HG03571 (cell line): ENCODE measurements around the gene PPID.
"Not testable (repeated sequence)": the region's sequence is repeated elsewhere in the genome, so short reads cannot be mapped to it uniquely, and the experiment has no call there.

Experiments
- ATAC-seq: cut with Tn5 transposase; IDR thresholded peaks from one replicate; pipeline ENCODE4 v1.9.1; 2021; ENCODE audit not compliant: unreplicated experiment

PPID gene

GRCh38 chr4:158738866-158739265 lies 15.7 kb upstream of the PPID start:
- no peak for ATAC-seq

GRCh38 chr4:158729716-158730559 lies 6.7 kb upstream of the PPID start:
- ATAC-seq: peak; percentile 83

DNA sequence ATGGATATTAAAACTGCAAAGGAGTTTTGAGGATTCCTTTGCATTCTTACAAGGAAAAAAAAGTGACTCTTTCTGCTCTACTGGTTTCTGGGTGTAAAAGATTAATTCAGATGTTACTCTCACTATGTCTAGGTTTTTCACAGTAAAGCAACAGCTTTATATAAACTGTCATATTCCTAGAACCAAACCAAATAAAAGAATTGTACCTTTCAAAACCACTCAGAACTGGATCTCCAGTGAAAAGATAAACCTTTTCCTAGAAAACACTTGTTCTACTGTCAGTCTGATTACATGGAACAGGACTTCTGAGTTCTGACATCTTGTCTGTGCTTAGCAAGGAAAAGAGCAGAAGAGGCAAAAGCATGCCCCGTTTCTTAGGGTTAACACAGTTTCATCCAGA lies 5.0 kb upstream of the PPID start:
- ATAC-seq: no peak

- no peak for ATAC-seq
These were observed 3.4 kb upstream of the PPID start for GRCh38 chr4:158726633-158727032.

DNA sequence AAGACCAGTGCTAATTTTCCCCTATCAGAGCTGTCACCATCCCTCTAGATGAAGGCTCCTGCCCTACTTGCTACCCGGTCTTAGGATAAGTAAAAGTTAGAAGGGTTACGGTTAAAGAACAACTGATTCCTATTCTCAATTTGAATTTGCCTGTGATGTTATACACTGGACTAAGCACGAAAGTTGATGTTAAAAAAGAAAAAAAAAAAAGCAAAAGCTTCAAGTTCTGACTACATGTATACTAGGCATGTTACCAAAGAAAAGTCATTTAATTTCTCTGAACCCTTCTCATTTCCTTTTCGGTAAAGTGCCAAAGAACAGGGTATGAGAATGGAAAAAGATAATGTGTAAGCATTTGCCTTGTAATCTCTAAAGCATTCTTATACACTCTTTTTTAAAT lies 1.4 kb upstream of the PPID start:
- ATAC-seq: no peak

GRCh38 chr4:158722291-158722916 lies 792 bp downstream of the PPID start:
- ATAC-seq: peak; percentile 13

GRCh38 chr4:158721680-158722079 lies 1.5 kb downstream of the PPID start:
- ATAC-seq: no peak

GRCh38 chr4:158715802-158716201 lies 7.4 kb downstream of the PPID start:
- ATAC-seq: no peak

DNA sequence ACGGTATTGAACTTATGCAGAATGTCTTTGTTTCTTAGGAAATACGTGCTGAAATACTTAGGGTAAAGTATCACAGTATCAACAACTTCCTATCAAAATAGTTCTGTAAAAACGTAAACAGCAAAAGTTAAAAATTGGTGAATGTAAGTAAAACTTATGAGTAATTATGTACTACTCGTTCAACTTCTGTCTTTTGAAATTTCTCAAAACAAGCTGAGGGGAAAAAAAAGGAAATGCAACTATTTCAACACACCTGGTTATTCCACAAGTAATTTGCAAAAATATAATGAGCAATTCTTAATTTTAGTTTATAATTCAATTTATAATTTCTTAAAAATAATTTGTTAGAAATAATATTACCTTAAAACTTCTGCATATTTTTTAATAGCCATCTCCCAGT lies 8.3 kb downstream of the PPID start:
- ATAC-seq: no peak

DNA sequence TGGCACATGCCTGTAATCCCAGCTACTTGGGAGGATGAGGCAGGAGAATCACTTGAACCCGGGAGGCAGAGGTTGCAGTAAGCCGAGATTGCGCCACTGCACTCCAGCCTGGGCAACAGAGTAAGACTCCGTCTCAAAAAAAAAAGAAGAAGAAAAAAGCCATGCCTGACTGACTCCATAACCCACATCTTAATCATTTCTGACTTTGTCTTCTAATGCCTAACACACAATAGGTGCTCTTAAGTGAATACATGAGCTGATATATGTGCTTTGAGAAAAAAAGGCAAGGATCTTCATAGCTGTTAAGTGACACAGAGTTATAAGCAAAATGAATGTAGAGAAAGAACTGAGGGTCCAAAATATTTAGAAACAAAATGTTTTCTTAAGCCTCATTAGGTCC lies 10.6 kb downstream of the PPID start:
- ATAC-seq: not testable (repeated sequence)

DNA sequence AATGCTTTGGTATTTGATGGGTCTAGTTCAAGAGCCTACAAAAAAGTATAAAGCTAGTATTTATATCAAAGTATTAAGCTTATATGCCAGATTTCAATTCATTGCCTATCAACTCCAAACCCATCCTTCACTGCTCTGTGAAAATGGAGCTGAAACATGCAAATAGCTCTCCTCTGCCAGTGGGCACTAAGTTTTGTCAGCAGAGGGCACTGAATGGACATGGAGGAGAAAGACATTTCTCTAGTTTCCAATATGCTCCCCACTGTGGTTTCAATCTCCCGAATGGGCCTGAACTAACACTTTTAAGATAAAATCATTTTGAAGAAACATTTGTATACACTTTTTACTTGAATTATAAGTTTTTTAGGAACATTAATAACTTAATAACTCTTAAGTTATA lies 12.4 kb downstream of the PPID start:
- no peak for ATAC-seq

GRCh38 chr4:158704274-158704673 lies 18.9 kb downstream of the PPID start:
- no peak for ATAC-seq

DNA sequence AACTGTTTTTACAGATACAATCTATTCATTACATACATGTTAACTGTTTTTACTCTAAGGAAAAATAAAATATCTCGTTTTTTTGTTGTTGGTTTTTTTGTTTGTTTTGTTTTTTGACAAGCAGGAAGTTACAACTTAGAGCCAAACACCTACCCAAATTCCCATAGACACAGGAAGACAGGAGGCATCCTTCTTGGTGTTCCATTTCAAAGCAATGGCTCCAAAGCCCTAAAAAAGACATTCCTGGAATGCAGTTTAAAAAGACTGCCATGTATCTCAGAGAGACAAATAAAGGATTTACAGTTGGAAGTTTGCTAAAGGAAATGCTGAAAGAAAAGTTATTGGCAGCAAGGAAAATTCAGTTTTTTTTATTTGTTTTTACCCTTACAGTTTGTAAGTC lies 34.4 kb downstream of the PPID start:
- no peak for ATAC-seq

GRCh38 chr4:158682066-158682465 lies 41.1 kb downstream of the PPID start:
- no peak for ATAC-seq

DNA sequence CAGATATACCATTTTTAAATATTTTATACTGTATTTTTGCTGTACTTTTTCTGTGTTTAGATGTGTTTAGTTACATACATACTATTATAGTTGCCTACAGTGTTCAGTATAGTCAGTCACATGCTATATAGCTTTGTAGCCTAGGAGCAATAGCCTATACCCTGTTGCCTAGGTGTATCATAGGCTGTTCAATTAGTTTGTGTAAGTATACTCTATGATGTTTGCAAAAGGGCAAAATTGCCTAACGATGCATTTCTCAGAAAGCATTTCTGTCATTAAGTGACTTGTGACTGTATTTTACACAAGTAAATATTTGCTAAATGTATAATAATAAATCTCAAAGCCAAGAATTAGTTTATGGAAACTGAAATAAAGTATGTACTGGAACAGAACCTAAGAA lies 41.6 kb downstream of the PPID start:
- no peak for ATAC-seq

DNA sequence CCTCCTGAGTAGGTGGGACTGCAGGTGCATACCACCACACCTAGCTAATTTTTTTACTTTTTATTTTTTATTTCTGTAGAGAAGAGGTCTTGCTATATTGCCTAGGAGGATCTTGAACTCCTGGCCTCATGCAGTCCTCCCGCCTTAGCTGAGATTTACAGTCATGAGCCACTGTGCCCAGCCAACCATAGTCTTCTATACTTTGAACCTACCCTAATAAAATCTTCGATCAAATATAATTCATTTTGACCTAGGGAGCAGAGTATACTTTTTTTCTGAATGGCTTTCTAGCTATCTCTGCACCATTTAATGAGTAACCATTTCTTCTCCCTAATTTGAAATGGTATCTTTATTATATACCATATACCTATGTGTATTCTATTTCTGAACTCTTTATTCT lies 44.4 kb downstream of the PPID start:
- ATAC-seq: no peak

DNA sequence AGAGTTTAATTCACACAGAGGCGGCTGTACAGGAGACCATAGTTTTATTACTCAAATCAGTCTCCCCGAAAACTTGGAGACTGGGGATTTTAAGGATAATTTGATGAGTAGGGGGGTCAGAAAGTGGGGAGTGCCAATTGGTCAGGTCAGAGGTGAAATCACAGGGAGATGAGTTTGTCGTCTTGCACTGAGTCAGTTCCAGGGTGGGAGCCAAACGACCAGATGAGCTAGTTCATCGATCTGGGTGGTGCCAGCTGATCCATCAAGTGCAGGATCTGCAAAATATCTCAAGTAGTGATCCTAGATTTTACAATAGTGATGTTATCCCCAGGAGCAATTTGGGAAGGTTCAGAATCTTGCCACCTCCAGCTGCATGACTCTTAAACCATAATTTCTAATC lies 47.1 kb downstream of the PPID start:
- ATAC-seq: no peak

GRCh38 chr4:158673633-158674032 lies 49.6 kb downstream of the PPID start:
- no peak for ATAC-seq

- peak; percentile 83 for ATAC-seq
These were observed 51.0 kb downstream of the PPID start, which contains the start of gene ETFDH for GRCh38 chr4:158671915-158672806. Gene ETFDH, plus strand, starts transcription at chr4:158672296. Its CDS starts 161 bp downstream, at chr4:158672457.

DNA sequence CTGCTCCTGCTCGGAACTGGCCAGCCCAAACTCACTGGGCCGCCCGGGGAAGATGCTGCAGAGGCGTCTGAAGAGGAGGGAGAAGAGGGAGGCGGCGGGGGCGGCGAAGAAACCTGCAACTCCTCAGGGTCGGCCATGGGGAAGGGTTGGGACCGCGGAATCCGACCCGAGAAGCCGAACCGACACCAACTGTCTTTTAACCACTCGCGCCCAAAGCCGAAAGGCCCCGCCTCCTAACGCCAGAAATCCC lies 51.6 kb downstream of the PPID start, which contains the start of gene C4orf46:
Gene C4orf46 (minus strand): TSS at position 223 of the 250 bp plus-strand sequence. CDS start 86 bp downstream, at position 137.
- no peak for ATAC-seq

- peak; percentile 23 for ATAC-seq
These were observed 52.1 kb downstream of the PPID start for GRCh38 chr4:158670975-158671664.
